ENCODE data around the gene ATPAF1.

DNA sequence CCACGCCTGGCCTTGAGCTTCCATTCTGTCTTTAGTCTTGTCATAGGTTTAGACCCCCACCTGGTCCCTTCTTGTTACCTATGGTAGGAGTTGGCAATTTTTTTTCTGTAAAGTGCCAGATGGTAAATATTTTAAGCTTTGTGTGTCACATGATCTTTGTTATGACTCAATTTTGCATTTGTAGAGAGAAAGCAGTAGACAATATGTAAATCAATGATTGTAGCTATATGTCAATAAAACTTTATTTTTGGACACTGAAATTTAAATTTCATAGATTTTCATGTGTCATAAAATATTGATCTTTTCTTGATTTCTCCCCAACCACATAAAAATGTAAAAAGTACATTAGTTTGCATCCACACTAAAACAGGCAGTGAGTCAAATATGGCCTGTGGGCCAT is 72.1 kb downstream of the ATPAF1 start:
- TF ChIP-seq CHD2 (IDR thresholded peaks at IDR 0.05; ENCODE audit: low read length, partially characterized antibody) (no peak), POLR2AphosphoS5 (IDR thresholded peaks at IDR 0.05; ENCODE audit: low read depth, low read length) (no peak), RFX5 (IDR thresholded peaks at IDR 0.05; ENCODE audit: low read length) (no peak), RCOR1 (IDR thresholded peaks at IDR 0.05; ENCODE audit: low read length) (no peak)
- TF ChIP-seq, protein P1, sequence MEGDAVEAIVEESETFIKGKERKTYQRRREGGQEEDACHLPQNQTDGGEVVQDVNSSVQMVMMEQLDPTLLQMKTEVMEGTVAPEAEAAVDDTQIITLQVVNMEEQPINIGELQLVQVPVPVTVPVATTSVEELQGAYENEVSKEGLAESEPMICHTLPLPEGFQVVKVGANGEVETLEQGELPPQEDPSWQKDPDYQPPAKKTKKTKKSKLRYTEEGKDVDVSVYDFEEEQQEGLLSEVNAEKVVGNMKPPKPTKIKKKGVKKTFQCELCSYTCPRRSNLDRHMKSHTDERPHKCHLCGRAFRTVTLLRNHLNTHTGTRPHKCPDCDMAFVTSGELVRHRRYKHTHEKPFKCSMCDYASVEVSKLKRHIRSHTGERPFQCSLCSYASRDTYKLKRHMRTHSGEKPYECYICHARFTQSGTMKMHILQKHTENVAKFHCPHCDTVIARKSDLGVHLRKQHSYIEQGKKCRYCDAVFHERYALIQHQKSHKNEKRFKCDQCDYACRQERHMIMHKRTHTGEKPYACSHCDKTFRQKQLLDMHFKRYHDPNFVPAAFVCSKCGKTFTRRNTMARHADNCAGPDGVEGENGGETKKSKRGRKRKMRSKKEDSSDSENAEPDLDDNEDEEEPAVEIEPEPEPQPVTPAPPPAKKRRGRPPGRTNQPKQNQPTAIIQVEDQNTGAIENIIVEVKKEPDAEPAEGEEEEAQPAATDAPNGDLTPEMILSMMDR (IDR thresholded peaks at IDR 0.05), result no peak
